Mucosa of stomach (tissue), 1 donor: ENCODE results near the gene CUL3.

ENCODE experiments used
- H3K27me3 ChIP-seq: one replicate; pipeline ENCODE4 v1.7.0; 2013; ENCODE audit warnings: mild to moderate bottlenecking, low read length; ENCODE audit not compliant: control insufficient read depth, insufficient read depth
- H3K36me3 ChIP-seq: one replicate; pipeline ENCODE4 v1.7.0; 2013; ENCODE audit warnings: low read length; ENCODE audit not compliant: control insufficient read depth, insufficient read depth
- H3K4me1 ChIP-seq: one replicate; pipeline ENCODE4 v1.7.0; 2013; ENCODE audit warnings: mild to moderate bottlenecking, low read length; ENCODE audit not compliant: control insufficient read depth, insufficient read depth
- H3K4me3 ChIP-seq: one replicate; pipeline ENCODE4 v1.7.0; 2013; ENCODE audit warnings: low read length
- H3K9ac ChIP-seq: one replicate; pipeline ENCODE4 v1.7.0; 2013; ENCODE audit warnings: mild to moderate bottlenecking, low read length, moderate library complexity
- H3K9me3 ChIP-seq: one replicate; pipeline ENCODE4 v1.7.0; 2013; ENCODE audit warnings: mild to moderate bottlenecking, low read length, moderate library complexity; ENCODE audit not compliant: control insufficient read depth
- donor health status: Pancreatic carcinoma.

The CUL3 gene

GRCh38 chr2:224557610-224558009 is 27.6 kb downstream of the CUL3 start:
- H3K4me3 ChIP-seq = no peak overlapping the region
- H3K4me1 ChIP-seq = peaks cover 6% of the 10 kb centered on the region
- H3K36me3 ChIP-seq = no peaks in the 10 kb centered on the region
- no peaks in the 10 kb centered on the region for H3K9me3 ChIP-seq
- H3K9ac ChIP-seq = no peak overlapping the region
- no peaks in the 10 kb centered on the region for H3K27me3 ChIP-seq

- H3K4me1 ChIP-seq = peaks cover 1% of the 10 kb centered on the region
- no peak overlapping the region for H3K4me3 ChIP-seq
- no peak overlapping the region for H3K9ac ChIP-seq
- H3K36me3 ChIP-seq = no peaks in the 10 kb centered on the region
- H3K27me3 ChIP-seq = no peaks in the 10 kb centered on the region
- no peaks in the 10 kb centered on the region for H3K9me3 ChIP-seq
Measured at GRCh38 chr2:224556381-224556780, 28.8 kb downstream of the CUL3 start.

GRCh38 chr2:224555823-224556366 is 29.3 kb downstream of the CUL3 start:
- Histone ChIP-seq H3K36me3 (no peaks in the 10 kb centered on the region), H3K9ac (no peak overlapping the region), H3K27me3 (no peaks in the 10 kb centered on the region), H3K4me1 (no peaks in the 10 kb centered on the region), H3K4me3 (no peak overlapping the region), H3K9me3 (no peaks in the 10 kb centered on the region)

- Histone ChIP-seq H3K9ac (no peak overlapping the region), H3K36me3 (no peaks in the 10 kb centered on the region), H3K4me3 (no peak overlapping the region), H3K4me1 (no peaks in the 10 kb centered on the region), H3K9me3 (no peaks in the 10 kb centered on the region), H3K27me3 (no peaks in the 10 kb centered on the region)
Measured at GRCh38 chr2:224552771-224553170, 32.4 kb downstream of the CUL3 start.

GRCh38 chr2:224551693-224552092 is 33.5 kb downstream of the CUL3 start:
- H3K4me3 ChIP-seq = no peak overlapping the region
- no peaks in the 10 kb centered on the region for H3K9me3 ChIP-seq
- H3K4me1 ChIP-seq = no peaks in the 10 kb centered on the region
- H3K36me3 ChIP-seq = no peaks in the 10 kb centered on the region
- H3K27me3 ChIP-seq = no peaks in the 10 kb centered on the region
- no peak overlapping the region for H3K9ac ChIP-seq

GRCh38 chr2:224546926-224547325 is 38.2 kb downstream of the CUL3 start:
- Histone ChIP-seq H3K9ac (no peak overlapping the region), H3K4me1 (no peaks in the 10 kb centered on the region), H3K27me3 (no peaks in the 10 kb centered on the region), H3K9me3 (no peaks in the 10 kb centered on the region), H3K36me3 (no peaks in the 10 kb centered on the region), H3K4me3 (no peak overlapping the region)

- H3K27me3 ChIP-seq = no peaks in the 10 kb centered on the region
- no peaks in the 10 kb centered on the region for H3K4me1 ChIP-seq
- H3K9me3 ChIP-seq = no peaks in the 10 kb centered on the region
- H3K9ac ChIP-seq = no peak overlapping the region
- H3K4me3 ChIP-seq = no peak overlapping the region
- no peaks in the 10 kb centered on the region for H3K36me3 ChIP-seq
Measured at GRCh38 chr2:224545884-224546644, 39.1 kb downstream of the CUL3 start.

GRCh38 chr2:224543939-224544338 is 41.2 kb downstream of the CUL3 start:
- Histone ChIP-seq H3K4me1 (no peaks in the 10 kb centered on the region), H3K27me3 (no peaks in the 10 kb centered on the region), H3K9me3 (no peaks in the 10 kb centered on the region), H3K36me3 (no peaks in the 10 kb centered on the region), H3K4me3 (no peak overlapping the region), H3K9ac (no peak overlapping the region)

GRCh38 chr2:224538561-224539138 is 46.5 kb downstream of the CUL3 start:
- peaks cover 4% of the 10 kb centered on the region for H3K4me1 ChIP-seq
- H3K9me3 ChIP-seq = no peaks in the 10 kb centered on the region
- no peaks in the 10 kb centered on the region for H3K27me3 ChIP-seq
- no peak overlapping the region for H3K4me3 ChIP-seq
- H3K9ac ChIP-seq = no peak overlapping the region
- H3K36me3 ChIP-seq = no peaks in the 10 kb centered on the region

GRCh38 chr2:224532931-224533330 is 52.2 kb downstream of the CUL3 start:
- H3K36me3 ChIP-seq = peaks cover 4% of the 10 kb centered on the region
- no peaks in the 10 kb centered on the region for H3K9me3 ChIP-seq
- H3K4me3 ChIP-seq = no peak overlapping the region
- no peaks in the 10 kb centered on the region for H3K27me3 ChIP-seq
- no peak overlapping the region for H3K9ac ChIP-seq
- peaks cover 4% of the 10 kb centered on the region for H3K4me1 ChIP-seq

GRCh38 chr2:224532441-224532840 is 52.7 kb downstream of the CUL3 start:
- Histone ChIP-seq H3K27me3 (no peaks in the 10 kb centered on the region), H3K9me3 (no peaks in the 10 kb centered on the region), H3K36me3 (peaks cover 4% of the 10 kb centered on the region), H3K9ac (no peak overlapping the region), H3K4me1 (peaks cover 4% of the 10 kb centered on the region), H3K4me3 (no peak overlapping the region)

- no peaks in the 10 kb centered on the region for H3K36me3 ChIP-seq
- no peak overlapping the region for H3K9ac ChIP-seq
- no peaks in the 10 kb centered on the region for H3K9me3 ChIP-seq
- H3K27me3 ChIP-seq = no peaks in the 10 kb centered on the region
- H3K4me3 ChIP-seq = no peak overlapping the region
- peaks cover 15% of the 10 kb centered on the region for H3K4me1 ChIP-seq
Measured at GRCh38 chr2:224528171-224528570, 57.0 kb downstream of the CUL3 start.
